C1 segment of cervical spinal cord (tissue), 14 donors: ENCODE data around the gene PHF8.

Experiments used
- DNase-seq, 14 donors: peaks; one replicate each; lab custom pipeline; 2025; lab: John Stamatoyannopoulos, UW

PHF8 gene

GRCh38 chrX:54024350-54024749, 19.9 kb downstream of the PHF8 start:
- DNase-seq, result no peak

- no peak for DNase-seq
Observed at GRCh38 chrX:54012830-54013500, 31.3 kb downstream of the PHF8 start.

- DNase-seq, result no peak
Observed at GRCh38 chrX:54007682-54008081, 36.6 kb downstream of the PHF8 start.

GRCh38 chrX:53997724-53998123, 46.5 kb downstream of the PHF8 start:
- no peak for DNase-seq

- no peak for DNase-seq
Observed at GRCh38 chrX:53992589-53992988, 51.7 kb downstream of the PHF8 start.

GRCh38 chrX:53990171-53990570, 54.1 kb downstream of the PHF8 start:
- DNase-seq, result no peak

GRCh38 chrX:53984895-53985294, 59.4 kb downstream of the PHF8 start:
- no peak for DNase-seq

GRCh38 chrX:53974529-53974928, 69.7 kb downstream of the PHF8 start:
- no peak for DNase-seq

GRCh38 chrX:53969540-53969939, 74.7 kb downstream of the PHF8 start:
- no peak for DNase-seq

GRCh38 chrX:53950130-53950733, 94.0 kb downstream of the PHF8 start:
- DNase-seq, result no peak

GRCh38 chrX:53940180-53940579, 104.1 kb downstream of the PHF8 start:
- DNase-seq, result no peak

GRCh38 chrX:53939127-53939526, 105.1 kb downstream of the PHF8 start:
- DNase-seq, result no peak

GRCh38 chrX:53930515-53931380, 113.5 kb downstream of the PHF8 start:
- no peak for DNase-seq

GRCh38 chrX:53926030-53926429, 118.2 kb downstream of the PHF8 start:
- no peak for DNase-seq

GRCh38 chrX:53918702-53919101, 125.6 kb downstream of the PHF8 start:
- no peak for DNase-seq

- no peak for DNase-seq
Observed at GRCh38 chrX:53900623-53901022, 143.7 kb downstream of the PHF8 start.

- DNase-seq, result no peak
Observed at GRCh38 chrX:53895270-53895669, 149.0 kb downstream of the PHF8 start.
